GM18870 (cell line): ENCODE results near the gene IFNAR2.
A peak's percentile ranks its signal among the peaks of the same experiment; 100 is the strongest.

Experiments
- ATAC-seq: cut with Tn5 transposase; IDR thresholded peaks from one replicate; pipeline ENCODE4 v1.9.1; 2021; ENCODE audit warnings: moderate library complexity; ENCODE audit not compliant: unreplicated experiment

Gene IFNAR2

GRCh38 chr21:33229784-33230544 is at the start of gene IFNAR2:
TSS of gene IFNAR2 (plus strand) at chr21:33229938. CDS start at chr21:33241923, 11,985 bp downstream.
- ATAC-seq: no peak

DNA sequence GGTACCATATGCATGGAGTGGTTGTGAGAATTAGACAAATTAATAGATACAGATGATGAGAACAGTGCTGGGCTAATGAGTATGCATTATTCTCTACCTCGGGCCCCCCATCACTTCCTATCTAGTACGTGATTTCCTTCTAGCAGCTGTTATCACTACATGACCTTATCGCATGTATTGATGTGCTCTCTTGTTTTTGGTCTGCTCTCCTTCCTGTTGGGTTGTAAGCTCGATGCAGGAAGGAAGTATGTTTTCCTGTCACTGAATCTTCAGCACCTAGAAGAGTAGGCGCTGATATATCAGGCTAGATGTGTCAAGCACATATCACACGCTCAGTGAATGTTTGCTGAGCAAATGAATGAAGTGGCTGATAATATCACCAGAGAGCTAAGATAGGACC is 43.9 kb upstream of the IFNAR2 start:
- ATAC-seq: no peak

GRCh38 chr21:33187276-33187675 is 42.5 kb upstream of the IFNAR2 start:
- no peak for ATAC-seq

GRCh38 chr21:33189237-33189636 is 40.5 kb upstream of the IFNAR2 start:
- no peak for ATAC-seq

DNA sequence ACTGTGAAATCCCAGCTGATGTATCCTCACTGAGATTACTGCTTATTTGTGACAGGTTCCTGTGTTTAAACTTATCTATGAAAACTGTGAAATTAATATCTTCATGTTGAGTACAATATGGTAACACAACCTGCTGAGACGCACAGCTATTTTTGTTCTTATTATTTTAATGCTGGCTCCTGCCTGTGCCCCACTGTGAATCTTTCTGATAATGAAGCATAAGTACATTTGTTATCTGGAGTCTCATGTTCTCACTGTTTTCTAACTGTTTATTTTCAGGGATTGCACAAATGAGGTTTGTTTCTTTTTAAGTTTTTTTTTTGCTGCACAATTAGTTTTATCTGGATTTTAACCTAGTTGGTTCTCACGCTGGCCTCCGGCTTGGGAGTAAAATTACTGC is 39.9 kb upstream of the IFNAR2 start:
- ATAC-seq: no peak

DNA sequence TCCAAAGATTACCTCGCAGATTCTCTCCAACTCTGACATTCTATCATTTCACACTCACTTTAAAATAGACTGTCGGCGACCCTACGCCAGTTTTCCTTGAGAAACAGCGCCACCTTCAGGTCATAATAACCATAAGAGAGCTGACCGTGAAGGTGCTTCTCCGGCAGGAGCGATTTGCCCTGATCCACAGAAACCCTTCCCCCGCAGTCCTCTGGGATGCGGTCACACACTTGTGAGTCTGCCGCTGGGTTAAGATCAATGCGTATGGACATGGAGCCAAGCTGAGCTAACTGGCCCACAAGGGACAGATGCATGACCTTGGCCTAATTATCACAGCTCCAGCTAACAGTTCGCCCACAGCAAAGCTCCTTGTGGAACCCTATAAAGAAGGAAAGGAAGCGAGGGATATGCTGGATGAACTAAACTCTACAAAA is 32.8 kb upstream of the IFNAR2 start:
- no peak for ATAC-seq

- no peak for ATAC-seq
Measured at GRCh38 chr21:33197496-33197895, 32.2 kb upstream of the IFNAR2 start.

GRCh38 chr21:33198346-33199099 is 31.2 kb upstream of the IFNAR2 start:
- no peak for ATAC-seq

DNA sequence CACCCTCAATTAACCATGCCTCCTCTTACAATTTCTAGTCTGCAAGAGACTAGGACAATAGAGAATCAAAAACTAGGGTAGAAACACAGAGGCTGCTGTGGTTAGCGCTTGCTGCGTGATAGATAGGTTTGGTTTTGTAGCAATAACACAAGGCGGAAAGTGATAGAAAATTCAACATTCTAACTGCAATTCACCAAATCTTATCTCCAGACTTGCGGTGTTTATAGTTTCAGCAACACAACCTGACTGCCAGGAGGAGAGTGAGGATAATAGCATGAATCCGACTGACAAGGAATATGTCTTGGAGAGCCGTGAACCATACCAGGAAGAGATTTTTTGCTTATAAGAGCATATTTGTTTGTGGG is 30.7 kb upstream of the IFNAR2 start:
- no peak for ATAC-seq

DNA sequence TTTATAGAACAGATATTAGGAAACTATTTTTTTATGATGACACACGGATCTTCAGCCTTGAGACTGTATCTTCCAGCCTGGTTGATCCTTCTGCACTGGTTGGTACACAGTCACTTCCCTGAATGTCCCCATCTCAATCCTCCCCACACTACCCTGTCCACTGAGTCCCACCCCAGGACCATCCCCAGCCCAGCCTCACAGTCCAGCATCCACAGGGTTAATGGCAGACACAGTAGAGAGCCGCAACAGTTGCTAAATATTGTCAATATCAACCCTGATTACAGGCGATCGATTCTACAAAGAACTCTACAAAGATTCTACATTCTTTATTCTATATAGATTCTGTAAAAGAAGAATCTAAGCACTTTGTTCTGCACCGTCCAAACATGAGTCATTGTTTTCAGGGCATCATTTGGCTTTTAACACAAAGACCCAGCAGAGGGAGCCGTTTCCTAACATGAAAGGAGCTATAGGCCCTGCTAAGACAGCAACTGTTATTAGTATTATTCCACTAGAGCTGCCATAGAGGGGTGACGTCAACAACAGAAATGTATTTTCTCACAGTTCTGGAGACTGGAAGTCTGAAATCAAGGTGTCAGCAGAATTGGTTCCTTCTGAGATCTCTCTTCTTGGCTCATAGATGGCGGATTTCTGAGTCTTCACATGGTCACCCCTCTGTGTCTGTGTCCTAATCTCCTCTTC is 30.1 kb upstream of the IFNAR2 start:
- ATAC-seq: peak; percentile 60

DNA sequence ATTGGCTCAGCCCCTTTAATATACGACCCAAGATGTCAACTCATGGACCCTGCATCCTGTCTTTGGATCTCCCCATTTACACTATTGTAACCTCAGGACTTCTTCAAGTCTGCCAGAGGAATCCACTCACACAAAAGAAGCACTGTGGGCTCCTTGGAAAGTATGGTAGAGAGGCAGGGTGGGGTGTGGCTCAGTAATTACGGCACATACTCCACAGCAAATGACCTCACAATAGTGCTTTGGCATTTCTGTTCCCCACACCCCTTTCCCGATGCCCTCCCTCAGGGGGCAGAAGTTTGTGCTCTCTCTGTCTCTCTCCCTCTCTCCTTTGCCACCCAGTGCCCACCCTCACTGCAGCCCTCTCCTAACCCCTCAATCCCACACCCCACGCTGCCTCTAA is 27.8 kb upstream of the IFNAR2 start:
- no peak for ATAC-seq

- no peak for ATAC-seq
Measured at GRCh38 chr21:33202464-33203363, 27.0 kb upstream of the IFNAR2 start.

DNA sequence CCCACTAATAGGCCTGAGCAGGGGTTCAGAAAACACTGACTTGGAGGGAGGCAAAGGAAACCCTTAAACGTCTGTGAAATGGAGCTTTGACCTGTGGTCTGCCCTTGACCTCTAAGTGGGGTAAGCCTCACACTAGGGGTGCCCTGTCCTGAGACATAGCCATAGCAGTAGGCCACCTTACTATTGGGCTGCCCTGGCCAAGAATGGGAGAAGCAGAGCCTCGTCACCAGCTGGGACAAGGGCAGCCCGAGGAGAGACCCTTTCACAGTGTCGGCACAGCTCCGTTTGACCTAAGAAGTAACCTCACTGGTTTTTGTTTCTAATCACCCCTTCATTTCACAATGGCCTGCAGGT is 26.4 kb upstream of the IFNAR2 start:
- no peak for ATAC-seq

GRCh38 chr21:33205476-33205875 is 24.3 kb upstream of the IFNAR2 start:
- no peak for ATAC-seq

- ATAC-seq: no peak
Measured at GRCh38 chr21:33206771-33207281, 22.9 kb upstream of the IFNAR2 start.

DNA sequence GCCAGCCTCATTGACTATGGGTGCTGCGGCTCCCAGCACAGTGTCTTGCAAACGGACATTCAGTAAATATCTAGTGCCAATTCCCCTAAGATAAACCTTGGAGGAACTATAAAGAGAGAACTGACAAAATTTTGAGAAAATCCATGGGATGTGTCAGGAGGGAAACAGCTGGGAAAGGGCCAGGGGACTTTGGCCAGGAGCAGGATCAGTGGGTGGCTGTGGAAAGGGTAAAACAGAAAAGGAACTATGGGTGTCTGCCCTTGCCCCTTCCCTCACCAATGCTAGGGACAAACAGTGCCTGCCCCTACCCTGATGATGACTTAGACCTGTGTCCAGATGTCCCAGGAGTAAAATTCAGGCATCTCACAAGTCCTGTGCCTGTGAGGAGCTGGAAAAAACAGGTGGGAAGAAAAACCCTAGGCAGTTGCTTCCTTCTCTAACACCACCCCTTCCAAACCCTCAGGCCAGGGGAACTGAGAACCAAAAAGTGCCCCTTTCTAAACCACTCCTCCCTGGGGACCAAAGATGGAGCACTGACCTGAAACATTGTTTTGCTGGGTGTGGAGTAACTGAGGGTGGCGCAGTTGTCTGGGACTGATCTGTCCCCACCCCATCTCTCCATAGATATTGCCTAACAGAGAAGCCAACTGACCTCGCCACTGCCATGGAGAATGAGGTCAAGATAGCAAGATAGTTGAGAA is 22.1 kb upstream of the IFNAR2 start:
- no peak for ATAC-seq

DNA sequence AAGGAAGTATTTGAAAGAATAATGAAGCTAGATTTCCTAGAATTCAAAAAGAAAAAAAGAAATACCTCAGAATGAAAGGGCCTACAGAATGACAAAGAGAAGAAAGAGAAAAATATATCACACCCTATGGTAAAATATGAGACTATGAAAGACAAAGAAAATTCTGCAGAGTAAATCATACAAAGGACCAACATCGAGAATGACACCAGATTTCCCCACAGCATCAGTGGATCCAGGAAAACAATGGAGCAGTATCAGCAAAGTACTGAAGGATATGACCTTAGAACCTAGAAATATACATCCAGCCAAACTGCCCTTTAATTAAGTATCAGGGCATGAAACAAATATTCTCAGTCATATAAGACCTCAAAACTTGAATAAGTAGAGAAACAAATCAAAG is 21.2 kb upstream of the IFNAR2 start:
- ATAC-seq: no peak

DNA sequence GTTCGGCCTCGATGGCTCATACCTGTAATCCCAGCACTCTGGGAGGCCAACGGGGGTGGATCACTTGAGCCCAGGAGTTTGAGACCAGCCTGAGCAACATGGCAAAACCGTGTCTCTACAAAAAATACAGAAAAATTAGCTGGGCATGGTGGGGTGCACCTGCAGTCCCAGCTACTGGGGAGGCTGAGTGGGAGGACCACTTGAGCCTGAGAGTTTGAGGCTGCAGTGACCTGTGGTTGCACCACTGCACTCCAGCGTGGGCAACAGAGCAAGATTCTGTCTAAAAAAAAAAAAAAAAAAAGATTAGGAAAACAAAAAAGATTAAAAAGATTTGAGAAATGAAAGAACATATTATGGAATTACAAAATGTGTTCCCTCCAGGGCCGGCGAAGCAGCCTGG is 18.4 kb upstream of the IFNAR2 start:
- no peak for ATAC-seq

- no peak for ATAC-seq
Measured at GRCh38 chr21:33211732-33212131, 18.0 kb upstream of the IFNAR2 start.
